DMS 273 treated with DMSO at 0.1 percent for 48 hours (cell line): ENCODE data around the gene CTAG2.
"Not testable (repeated sequence)": the region's sequence is repeated elsewhere in the genome, so short reads cannot be mapped to it uniquely, and the experiment has no call there.

Experiments
- DNase-seq: peaks from one replicate; lab custom pipeline; 2025; lab: John Stamatoyannopoulos, UW

Gene CTAG2

DNA sequence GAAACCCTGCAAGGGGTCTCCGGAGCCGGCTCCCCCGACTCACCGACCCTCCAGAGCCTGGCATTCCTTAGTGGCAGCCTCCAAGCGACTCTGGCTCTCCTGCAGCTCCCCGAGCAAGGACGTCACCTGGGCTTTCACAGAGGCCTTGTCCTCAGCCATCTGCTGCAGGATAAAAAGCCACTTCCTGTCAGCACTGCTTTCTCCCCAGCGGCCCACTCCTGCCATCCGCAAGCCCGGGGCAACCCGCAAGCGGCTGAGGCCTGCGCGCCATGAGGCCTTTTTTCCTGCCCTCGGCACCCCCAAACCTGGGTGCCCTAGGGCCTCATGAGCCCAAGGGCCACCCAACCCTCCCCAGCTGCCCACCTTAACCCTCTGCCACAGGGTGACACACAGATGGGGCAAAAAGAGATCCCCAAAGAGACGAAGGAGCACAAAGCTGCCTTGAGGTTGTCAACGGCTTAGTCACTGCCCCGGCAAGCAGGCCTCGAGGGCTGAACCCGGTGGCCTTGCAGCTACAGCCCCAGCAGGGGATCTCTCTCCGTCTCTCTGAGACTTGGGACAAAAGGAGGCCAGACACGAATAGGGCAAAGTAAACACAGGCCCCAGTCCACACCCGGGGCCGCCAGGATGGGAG, 7.5 kb downstream of the CTAG2 start:
- DNase-seq, result not testable (repeated sequence)

DNA sequence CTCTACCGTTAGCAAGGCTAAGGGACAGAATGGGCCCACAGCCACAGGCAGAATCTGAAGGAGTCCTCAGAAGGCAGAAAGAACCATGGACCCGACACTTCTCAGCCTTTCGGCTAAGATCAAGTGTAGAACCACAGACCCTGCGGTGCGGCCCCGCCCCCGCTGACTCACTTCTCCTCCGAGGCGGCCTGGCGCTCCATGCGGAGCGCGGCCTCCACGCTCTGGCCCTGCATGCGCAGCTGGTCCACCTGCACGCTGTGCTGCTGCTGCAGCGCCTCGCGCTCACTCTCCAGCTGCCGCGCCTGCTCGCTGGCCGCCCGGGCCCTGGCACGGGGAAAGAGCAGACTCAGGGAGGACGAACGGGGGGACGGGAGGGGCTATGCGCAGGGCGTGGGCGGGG, 9.7 kb downstream of the CTAG2 start:
- DNase-seq, result not testable (repeated sequence)

DNA sequence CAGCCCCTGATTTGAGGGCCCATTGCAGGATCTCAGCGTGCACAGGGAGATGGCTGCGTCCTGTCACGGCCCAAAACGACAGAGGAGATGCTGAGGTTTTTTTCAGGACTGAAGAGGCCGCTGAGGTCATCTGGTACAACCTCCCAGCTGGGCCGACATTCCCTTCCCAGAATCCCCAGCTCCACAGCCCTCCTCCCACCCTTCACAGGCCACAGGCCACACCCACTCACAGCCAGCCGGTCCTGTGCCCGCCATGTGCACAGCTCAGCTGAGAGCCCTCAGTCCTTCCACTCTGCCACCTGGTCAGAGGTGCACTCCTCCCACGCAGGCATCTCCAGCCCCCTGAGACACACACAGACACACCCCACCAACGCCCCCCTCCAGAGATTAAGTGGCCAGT, 11.6 kb downstream of the CTAG2 start:
- DNase-seq, result not testable (repeated sequence)

DNA sequence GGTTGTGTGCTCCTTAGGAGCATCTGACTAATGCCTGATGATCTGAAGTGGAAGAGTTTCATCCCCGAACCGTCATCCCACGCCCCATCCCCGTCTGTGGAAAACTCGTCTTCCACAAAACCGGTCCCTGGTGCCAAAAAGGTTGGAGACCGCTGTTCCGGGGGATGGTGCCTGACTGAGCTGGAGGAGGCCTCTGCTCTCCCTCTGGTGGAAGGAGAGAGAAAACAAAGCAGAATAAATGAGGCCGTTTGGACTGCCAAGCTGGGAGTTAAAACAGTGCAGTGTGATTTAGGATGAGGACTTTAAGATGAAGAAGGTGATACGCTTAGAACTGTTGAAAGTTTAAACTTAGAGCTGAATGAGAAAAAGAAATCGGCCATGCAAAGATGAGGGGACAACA, 19.7 kb downstream of the CTAG2 start:
- not testable (repeated sequence) for DNase-seq

DNA sequence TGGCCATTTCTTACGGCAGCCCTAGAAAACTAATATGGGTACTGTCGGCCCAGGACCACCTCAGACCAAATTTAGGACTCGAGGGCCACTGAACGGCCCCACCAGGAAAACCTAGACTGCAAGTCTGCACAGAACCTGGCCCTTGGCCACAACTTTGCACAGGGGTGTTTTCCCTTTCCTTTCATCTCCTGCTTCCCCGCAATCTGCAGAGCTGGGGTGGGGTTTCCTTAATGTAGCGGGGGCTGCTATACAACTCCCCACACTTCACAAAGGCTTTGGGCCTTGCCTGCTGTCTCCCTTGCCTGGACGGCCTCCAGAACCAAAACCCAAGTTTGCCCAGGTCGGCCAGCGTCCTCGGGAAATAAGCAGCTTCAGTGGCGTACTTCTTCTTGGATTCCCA, 22.4 kb downstream of the CTAG2 start:
- DNase-seq, result not testable (repeated sequence)

DNA sequence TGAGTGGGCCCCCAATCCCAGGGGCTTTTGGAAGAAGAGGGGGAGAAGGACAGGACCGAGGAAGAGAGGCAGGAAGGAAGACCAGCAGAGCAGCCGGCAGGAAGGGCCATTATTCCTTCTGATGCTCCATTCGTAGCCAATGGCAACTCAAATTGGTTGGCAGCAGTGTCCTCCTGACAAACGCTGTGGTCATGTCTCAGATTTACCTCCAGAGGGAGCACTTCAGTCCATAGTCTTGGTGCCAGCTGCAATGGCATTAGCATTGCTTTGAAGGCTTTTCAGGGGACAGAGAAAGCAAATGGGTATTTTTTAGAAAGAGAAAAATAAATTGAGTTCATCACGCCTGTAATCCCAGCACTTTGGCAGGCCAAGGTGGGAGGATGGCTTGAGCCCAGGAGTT, 24.4 kb downstream of the CTAG2 start:
- DNase-seq, result not testable (repeated sequence)

DNA sequence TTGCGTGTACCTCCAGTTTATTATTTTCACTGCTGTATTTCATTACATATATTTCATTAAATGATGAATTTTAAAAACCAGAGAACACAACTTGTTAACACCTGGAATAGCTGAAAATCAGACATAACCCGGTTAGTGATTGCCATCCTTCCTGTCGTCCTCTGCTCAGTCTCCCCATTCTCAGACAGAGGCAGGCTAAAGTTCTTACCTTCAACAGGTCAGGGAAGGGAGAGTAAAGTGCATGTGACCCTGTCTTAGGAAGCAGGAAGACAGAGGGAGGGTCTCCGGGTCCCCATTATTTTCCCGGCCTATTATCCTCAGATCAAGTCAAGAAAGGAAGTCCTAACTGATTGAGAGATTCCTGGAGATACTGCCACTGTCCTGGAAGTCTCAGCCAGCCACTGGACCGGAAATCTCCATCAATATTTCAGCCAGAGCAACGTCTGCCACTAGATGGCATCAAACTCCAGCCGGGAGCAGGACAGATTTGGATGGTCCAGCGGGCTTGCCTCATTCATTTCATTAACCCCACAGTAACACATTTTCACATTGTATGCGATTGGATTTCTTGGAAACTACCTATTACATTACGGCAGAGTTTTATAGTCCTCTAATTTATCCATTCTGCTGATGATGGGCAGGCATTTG, 32.5 kb downstream of the CTAG2 start:
- DNase-seq, result not testable (repeated sequence)

DNA sequence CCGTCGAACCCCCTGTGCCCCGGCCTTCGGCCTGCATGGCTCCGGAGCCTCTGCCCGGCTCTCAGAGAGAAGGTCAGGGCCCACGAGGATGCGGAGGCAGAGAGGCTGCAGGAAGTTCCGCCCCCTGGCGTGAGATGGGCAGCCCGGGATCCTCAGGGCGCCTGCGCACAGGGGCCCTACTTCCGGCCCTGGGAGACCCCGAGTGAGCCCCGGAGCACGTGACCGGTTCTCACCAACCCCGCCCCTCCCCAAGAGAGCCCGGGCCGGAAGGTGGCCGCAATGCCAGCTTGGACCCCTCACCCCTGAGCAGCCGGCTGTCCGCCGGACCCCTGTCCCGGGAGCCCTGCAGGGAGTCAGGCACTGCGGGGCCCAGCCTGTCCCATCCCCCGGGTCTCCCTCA, 34.2 kb downstream of the CTAG2 start, which contains the start of gene CTAG1B:
TSS of gene CTAG1B (minus strand) at position 101 of the 400 bp plus-strand sequence. CDS start at position 37, 64 bp downstream.
- DNase-seq, result not testable (repeated sequence)

DNA sequence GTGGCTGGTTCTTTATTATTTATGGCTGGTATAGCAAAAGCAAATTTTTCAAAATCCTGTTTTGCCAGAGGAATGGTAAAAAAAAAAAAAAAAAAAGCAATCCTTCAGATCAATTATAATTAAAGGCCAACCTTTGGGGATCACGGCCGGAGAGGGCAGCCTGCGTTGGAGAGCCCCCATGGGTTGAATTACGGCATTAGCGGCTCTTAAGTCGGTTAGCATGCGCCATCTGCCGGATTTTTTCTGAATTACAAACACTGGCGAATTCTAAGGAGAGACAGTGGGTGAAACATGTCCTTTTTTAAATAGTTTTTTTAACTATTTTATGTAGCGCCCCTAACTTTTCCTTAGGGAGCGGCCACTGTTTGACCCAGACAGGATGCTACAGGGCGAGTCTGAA, 39.8 kb downstream of the CTAG2 start:
- DNase-seq, result not testable (repeated sequence)

DNA sequence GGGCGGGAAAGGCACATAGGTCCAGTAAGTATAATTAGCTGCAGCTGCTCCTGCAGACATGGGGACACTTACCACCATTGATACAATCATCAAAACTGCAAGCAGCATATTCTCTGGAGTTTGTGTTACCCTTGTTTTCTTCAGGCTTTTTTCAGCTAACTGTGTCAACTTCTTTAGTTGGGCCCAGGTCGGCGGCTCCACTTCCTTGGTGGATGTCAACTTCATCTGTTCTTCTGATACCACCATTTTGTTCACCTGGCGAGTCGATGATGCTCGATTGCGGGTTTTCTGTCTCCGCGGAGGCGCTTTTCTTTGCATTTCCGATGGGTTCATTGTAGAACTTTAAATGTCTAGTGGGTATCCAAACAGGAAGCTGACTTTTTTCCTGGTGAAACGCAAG, 42.2 kb downstream of the CTAG2 start:
- not testable (repeated sequence) for DNase-seq

DNA sequence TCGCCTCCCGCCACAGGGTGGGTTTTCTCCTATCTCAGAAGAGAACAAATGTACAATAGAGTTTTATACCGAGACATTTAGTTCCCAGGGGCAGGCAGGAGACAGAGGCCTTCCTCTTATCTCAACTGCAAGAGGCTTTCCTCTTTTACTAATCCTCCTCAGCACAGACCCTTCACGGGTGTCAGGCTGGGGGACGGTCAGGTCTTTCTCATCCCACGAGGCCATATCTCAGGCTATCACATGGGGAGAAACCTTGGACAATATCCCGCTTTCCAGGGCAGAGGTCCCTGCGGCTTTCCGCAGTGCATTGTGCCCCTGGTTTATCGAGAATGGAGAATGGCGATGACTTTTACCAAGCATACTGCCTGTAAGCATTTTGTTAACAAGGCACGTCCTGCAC, 44.6 kb downstream of the CTAG2 start:
- not testable (repeated sequence) for DNase-seq

DNA sequence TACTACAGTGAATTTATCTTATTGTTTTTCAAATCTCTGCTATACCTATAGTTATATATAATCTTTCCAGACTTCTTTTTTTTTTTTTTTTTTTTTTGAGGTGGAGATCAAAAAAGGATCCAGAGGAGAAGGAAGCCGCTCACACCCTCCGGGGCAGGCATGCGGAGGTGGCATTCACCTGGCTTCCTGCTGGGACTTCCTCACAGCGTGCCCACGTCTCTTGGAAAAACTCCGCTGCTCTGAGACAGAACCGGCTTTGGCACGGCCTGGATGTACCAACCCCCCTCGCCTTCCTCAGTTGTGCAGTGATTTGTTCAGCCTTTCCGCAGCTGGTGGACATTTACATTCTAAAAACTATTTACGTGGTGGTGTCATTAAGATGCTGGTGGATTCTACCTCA, 45.4 kb downstream of the CTAG2 start:
- not testable (repeated sequence) for DNase-seq

DNA sequence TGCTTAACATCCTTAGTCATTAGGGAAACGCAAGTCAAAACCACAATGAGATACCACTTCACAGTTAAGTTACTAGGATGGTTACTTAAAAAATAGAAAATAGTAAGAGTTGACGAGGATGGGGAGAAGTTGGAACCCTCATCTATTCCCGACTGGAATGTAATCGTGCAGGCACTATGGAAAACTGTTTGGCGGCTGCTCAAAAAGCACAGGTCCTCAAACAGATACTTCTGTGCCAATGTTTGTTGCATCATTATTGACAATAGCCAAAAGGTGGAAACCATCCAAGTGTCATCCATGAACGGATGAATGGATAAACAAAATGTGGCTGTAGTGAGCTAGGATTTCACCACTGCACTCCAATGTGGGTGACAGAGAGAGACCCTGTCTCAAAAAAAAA, 46.0 kb downstream of the CTAG2 start:
- no peak for DNase-seq

DNA sequence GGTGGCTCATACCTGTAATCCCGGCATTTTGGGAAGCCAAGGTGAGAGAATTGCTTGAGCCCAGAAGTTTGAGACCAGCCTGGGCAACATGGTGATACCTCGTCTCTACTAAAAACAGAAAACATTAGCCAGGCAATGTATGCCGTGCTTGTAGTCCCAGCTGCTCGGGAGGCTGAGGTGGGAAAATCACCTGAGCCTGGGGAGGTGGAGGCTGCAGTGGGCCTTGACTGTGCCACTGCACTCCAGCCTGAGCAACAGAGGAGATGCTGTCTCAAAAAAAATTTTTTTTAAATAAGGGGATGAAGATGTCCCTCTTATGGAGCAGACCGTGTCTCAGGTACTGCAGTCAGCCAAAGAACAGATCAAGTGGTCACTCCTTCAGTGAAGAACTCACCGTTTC, 47.8 kb downstream of the CTAG2 start:
- DNase-seq, result no peak

DNA sequence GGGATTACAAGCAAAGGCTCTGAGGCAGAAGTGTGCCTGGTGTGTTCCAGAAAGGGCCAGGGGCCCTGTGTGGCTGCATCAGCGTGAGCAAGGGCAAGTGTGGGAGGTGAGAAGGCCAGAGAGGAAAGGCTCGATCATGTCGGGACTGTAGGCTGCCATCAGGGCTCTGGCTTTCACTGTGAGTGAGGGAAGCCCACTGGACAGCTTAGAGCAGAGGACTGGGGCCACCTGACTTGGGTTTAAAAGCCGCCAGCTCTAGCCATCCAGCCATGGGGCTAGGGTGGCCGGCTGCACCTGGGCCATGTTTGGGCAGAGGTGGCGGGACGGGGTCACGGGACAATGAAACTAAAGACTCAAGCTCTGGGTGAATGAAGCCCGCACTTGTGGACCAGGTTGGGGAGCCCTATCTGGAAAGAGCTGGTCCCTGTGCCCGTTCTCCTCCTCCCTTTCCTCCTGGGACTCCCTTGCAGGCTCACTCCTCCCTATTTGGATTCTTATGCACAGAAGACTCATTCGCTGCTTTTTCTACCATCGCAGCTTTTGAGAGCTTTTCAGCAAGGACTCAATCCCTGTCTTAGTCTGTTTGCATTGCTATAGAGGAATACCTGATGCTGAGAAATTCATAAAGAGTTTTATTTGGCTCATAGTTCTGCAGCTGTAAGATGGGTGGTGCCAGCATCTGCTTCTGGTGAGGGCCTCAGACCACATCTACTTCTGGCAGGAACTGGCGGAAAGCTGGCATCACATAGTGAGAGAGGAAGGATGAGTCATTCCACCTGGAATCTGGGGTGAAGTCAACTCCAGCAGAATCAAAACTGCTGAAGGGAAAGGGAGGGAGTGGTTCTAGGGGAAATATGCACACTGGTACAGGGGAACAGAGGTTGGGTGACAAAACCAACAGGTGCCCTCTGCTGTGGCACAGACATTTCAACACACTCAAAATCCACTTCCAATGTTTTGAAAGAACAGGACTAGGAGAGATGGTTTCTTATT, 49.6 kb downstream of the CTAG2 start:
- DNase-seq, result no peak

DNA sequence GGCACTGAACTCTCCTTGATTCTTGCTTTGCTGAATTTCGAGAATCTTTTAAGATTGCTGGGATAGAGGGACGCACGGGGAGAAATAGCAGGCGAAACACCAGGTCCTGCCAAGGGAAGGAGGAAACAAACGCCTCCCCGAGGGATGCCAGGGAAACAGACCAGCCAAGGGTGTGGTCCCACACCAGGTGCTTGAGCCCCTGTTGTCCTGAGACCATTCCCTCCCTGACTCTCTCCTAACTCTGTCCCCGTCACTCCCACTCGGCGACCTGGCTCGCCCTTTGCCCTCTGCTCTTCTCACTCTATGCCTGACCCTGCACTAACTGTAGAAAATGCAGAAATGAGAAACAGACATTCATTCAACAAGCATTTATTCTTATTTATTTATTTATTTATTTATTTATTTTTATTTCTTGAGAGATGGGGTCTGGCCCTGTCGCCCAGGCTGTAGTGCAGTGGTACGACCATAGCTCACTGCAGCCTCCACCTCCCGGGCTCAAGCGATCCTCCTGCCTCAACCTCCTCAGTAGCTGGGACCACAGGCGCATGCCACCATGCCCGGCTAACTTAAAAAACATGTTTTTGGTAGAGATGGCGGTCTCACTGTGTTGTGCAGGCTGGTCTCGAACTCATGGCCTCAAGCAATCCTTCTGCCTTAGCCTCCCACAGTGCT, 50.5 kb downstream of the CTAG2 start:
- no peak for DNase-seq

DNA sequence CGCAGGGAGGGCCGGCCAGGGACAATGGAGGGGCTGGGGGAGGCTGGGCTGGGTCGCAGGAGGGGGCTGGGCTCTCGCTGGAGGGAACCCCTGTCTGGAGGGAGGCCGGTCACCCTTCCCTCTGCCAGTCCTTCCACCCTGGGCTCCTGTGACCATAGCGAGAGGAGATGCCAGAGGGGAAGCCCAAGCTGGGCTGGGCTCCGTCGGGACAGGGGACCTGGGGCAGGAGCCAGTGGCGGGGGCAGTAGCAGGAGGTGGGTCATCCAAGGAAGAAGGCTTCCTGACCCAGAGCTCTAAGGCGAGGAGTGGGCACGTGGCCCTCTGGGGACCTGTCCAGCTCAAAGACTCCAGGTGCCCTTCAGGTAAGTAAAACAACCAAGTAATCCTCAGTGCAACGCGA, 51.2 kb downstream of the CTAG2 start:
- no peak for DNase-seq
